K562 (cell line): Measurements from ENCODE around the gene MRPL54. TPM values are rescaled to one million over a fixed set of nuclear protein-coding genes. Genes with fewer than 3 reads are reported as not detected.

ENCODE experiments used
- ATAC-seq: fragments of 200-7000 bp; cut with Tn5 transposase; 3 replicates; pipeline ENCODE4 v1.9.1; 2020; ENCODE audit warnings: moderate library complexity
- BruUV-seq: library from RNA; stranded (reverse); fragments of 400-500 nt; replicated peaks from 2 replicates; lab custom pipeline; 2021; lab: Mats Ljungman, UMichigan
- CTCF ChIA-PET: fragments of 300-600 bp; formaldehyde crosslinking; extraction: SDS; loops from one replicate; lab custom pipeline; 2021; ENCODE audit warnings: low intra/inter-chr PET ratio; lab: Yijun Ruan, JAX
- POLR2A ChIA-PET: fragments of 300-600, 350-650 bp; sonication (Branson Sonifier 250); formaldehyde crosslinking; extraction: SDS; loops from one replicate; lab custom pipeline; 2021; ENCODE audit warnings: antibody characterized with exemption, inconsistent platforms; lab: Yijun Ruan, JAX
- DNase-seq, 4 experiments: peaks; one replicate each; pipeline versions ENCODE4 v3.0.0 to v3.0.0-alpha.2; 2011 to 2018; ENCODE audit warnings: low spot score in 3 of 4, mixed read lengths in 3 of 4; ENCODE audit errors: extremely low read depth in 1 of 4
- FAIRE-seq: peaks from 2 replicates; lab custom pipeline; 2011; peaks lifted over from hg19 to GRCh38; lab: Jason Lieb, UNC
- H2AFZ ChIP-seq: 2 replicates; pipeline ENCODE4 v1.6.0; 2011; ENCODE audit warnings: low read depth, low read length, control low read depth, inconsistent platforms
- H3K27ac ChIP-seq: fragments of 200-600 bp; 3 replicates; pipeline ENCODE4 v1.8.0; 2011; ENCODE audit warnings: low read depth, mild to moderate bottlenecking, control low read depth, inconsistent platforms, low read length, moderate library complexity, mixed read lengths; ENCODE audit errors: extremely low read depth
- H3K27me3 ChIP-seq, 2 experiments: fragments of 300-600 bp in 1 of 2; 2 replicates in 1 of 2; 3 replicates in 1 of 2; pipeline versions ENCODE4 v1.6.0 to v1.8.0; 2011; ENCODE audit warnings: inconsistent platforms in 2 of 2, low read length in 2 of 2, mild to moderate bottlenecking in 1 of 2, mixed read lengths in 1 of 2, moderate library complexity in 1 of 2; ENCODE audit not compliant: control insufficient read depth in 2 of 2, insufficient read depth in 2 of 2
- H3K36me3 ChIP-seq: fragments of 300-600 bp; 3 replicates; pipeline ENCODE4 v1.8.0; 2011; ENCODE audit warnings: mild to moderate bottlenecking, low read length, inconsistent platforms; ENCODE audit not compliant: control insufficient read depth, insufficient read depth
- H3K4me1 ChIP-seq, 2 experiments: fragments of 200-600 bp in 1 of 2; replicated peaks in 1 of 2; 2 replicates in 1 of 2; 3 replicates in 1 of 2; pipeline versions ENCODE4 v1.5.1 to v1.8.0; 2011; ENCODE audit warnings: inconsistent platforms in 2 of 2, low read length in 2 of 2, mild to moderate bottlenecking in 1 of 2, mixed read lengths in 1 of 2, moderate library complexity in 1 of 2; ENCODE audit not compliant: control insufficient read depth in 2 of 2, insufficient read depth in 2 of 2
- H3K4me2 ChIP-seq: 2 replicates; pipeline ENCODE4 v1.6.1; 2011; ENCODE audit warnings: low read length, control low read depth, inconsistent platforms, mixed read lengths; ENCODE audit not compliant: insufficient read depth
- H3K4me3 ChIP-seq: fragments of 200-600 bp; sonication (generic), shearing (Covaris generic); 2 replicates; pipeline ENCODE4 v1.5.1; 2016; ENCODE audit warnings: control low read depth, inconsistent platforms
- H3K79me2 ChIP-seq: fragments of 200-600 bp; 3 replicates; pipeline ENCODE4 v1.8.0; 2011; ENCODE audit warnings: low read length, inconsistent platforms; ENCODE audit not compliant: control insufficient read depth, insufficient read depth
- H3K9ac ChIP-seq, 2 experiments: 2 replicates each; pipeline versions ENCODE4 v1.6.0 to v1.6.1; 2011; ENCODE audit warnings: low read depth in 2 of 2, low read length in 2 of 2, control low read depth in 1 of 2, inconsistent platforms in 1 of 2, mild to moderate bottlenecking in 1 of 2, mixed read lengths in 1 of 2; ENCODE audit not compliant: insufficient read depth in 1 of 2
- H3K9me1 ChIP-seq: one replicate; pipeline ENCODE4 v1.6.0; 2011; ENCODE audit warnings: inconsistent platforms, mild to moderate bottlenecking, low read length, moderate library complexity; ENCODE audit not compliant: control insufficient read depth, insufficient read depth
- H3K9me3 ChIP-seq: replicated peaks from 2 replicates; pipeline ENCODE4 v1.5.1; 2011; ENCODE audit warnings: low read depth, low read length, inconsistent platforms; ENCODE audit not compliant: control insufficient read depth, insufficient read depth
- H4K20me1 ChIP-seq: replicated peaks from 2 replicates; pipeline ENCODE4 v1.6.1; 2011; ENCODE audit warnings: low read length, inconsistent platforms, mixed read lengths; ENCODE audit not compliant: control insufficient read depth, insufficient read depth
- BMI1 ChIP-seq: fragments of 150-350 bp; IDR thresholded peaks from 2 replicates; pipeline ENCODE4 v1.6.1; 2014; ENCODE audit warnings: low read length
- CREB3 ChIP-seq: fragments of 450-650 bp; conservative IDR thresholded peaks from 2 replicates; pipeline ENCODE4 v1.6.1; 2016; ENCODE audit warnings: missing genetic modification characterization, low read depth, mild to moderate bottlenecking, missing compliant biosample characterization, moderate library complexity
- JUND ChIP-seq, 2 experiments: IDR thresholded peaks; 2 replicates in 1 of 2; 3 replicates in 1 of 2; pipeline ENCODE4 v1.6.1; 2011; ENCODE audit warnings: borderline replicate concordance in 2 of 2, low read depth in 2 of 2, low read length in 2 of 2, improper control_type of control experiment in 1 of 2, missing biosample characterization in 1 of 2, missing genetic modification characterization in 1 of 2, missing genetic modification reagents in 1 of 2
- MCM7 ChIP-seq, 2 experiments: fragments of 450-650 bp; IDR thresholded peaks; 2 replicates each; pipeline ENCODE4 v1.6.1; 2016 to 2018
- MXD1 ChIP-seq: fragments of 250-450 bp; sonication (Bioruptor Pico); IDR thresholded peaks from 2 replicates; pipeline ENCODE4 v1.8.0; 2021; ENCODE audit warnings: borderline replicate concordance, mild to moderate bottlenecking, moderate library complexity; ENCODE audit not compliant: poor library complexity, severe bottlenecking
- POLR2G ChIP-seq: fragments of 200-400 bp; formaldehyde crosslinking; IDR thresholded peaks from 2 replicates; pipeline ENCODE4 v1.6.1; 2017; ENCODE audit warnings: low read depth, mild to moderate bottlenecking, antibody characterized with exemption, low read length, moderate library complexity
- RFX5 ChIP-seq: IDR thresholded peaks from 2 replicates; pipeline ENCODE4 v1.6.1; 2011; ENCODE audit warnings: low read depth, mild to moderate bottlenecking, improper control_type of control experiment, low read length
- SLC30A9 ChIP-seq: fragments of 250-450 bp; sonication (Bioruptor Pico); IDR thresholded peaks from 2 replicates; pipeline ENCODE4 v1.8.0; 2022; ENCODE audit warnings: mild to moderate bottlenecking, moderate library complexity
- SMARCA4 ChIP-seq: fragments of 450-650 bp; IDR thresholded peaks from 2 replicates; pipeline ENCODE4 v1.6.1; 2016
- TAF15 ChIP-seq: fragments of 200-400 bp; formaldehyde crosslinking; IDR thresholded peaks from 2 replicates; pipeline ENCODE4 v1.6.1; 2017; ENCODE audit warnings: mild to moderate bottlenecking, low read depth, low read length, moderate library complexity
- ZNF224 ChIP-seq: sonication (generic); formaldehyde crosslinking; IDR thresholded peaks from 2 replicates; pipeline ENCODE4 v1.8.0; 2022; ENCODE audit warnings: mild to moderate bottlenecking, missing genetic modification reagents
- WGBS: fragments of 100-300 bp; shearing (Covaris generic); methylation state at CpG from one replicate; pipeline ENCODE4 v1.1.6; 2016; ENCODE audit warnings: low coverage, mixed read lengths; ENCODE audit not compliant: insufficient coverage; ENCODE audit errors: missing lambda C conversion rate; 5-methylcytosine and 5-hydroxymethylcytosine counted together
- in situ Hi-C: fragments of 300-500 bp; cut with MboI; formaldehyde crosslinking; loops from 4 replicates; pipeline ENCODE4 v1.15.0; 2018; ENCODE audit warnings: inconsistent platforms, mixed read lengths
- intact Hi-C: fragments of 100-400 bp; cut with micrococcal nuclease; formaldehyde crosslinking; loops from 2 replicates; pipeline ENCODE4 v1.14.2; 2022
- polyA plus RNA-seq, 8 experiments: library from polyadenylated mRNA; depleted of rRNA in 4 of 8; stranded (reverse) in 5 of 8; unstranded in 3 of 8; fragments of >200 nt; fragmentation: Nextera tagmentation in 2 of 8; fragmentation: Illumina TruSeq in 1 of 8; extraction: Ambion mirVana in 2 of 8; extraction: Trizol in 1 of 8; gene quantifications; 2 replicates each; pipeline versions ENCODE4 v1.2.1 to v1.2.3, GENCODE V29; 2011 to 2014; ENCODE audit warnings: inconsistent platforms in 1 of 8, missing spikeins in 1 of 8
- total RNA-seq, 7 experiments: library from RNA; depleted of rRNA in 6 of 7; stranded (reverse); fragments of >200 nt in 6 of 7; fragmentation: Illumina TruSeq in 2 of 7; extraction: Trizol in 2 of 7; gene quantifications; 2 replicates each; pipeline versions ENCODE4 v1.2.1 to v1.2.3, GENCODE V29; 2011 to 2021; ENCODE audit warnings: low replicate concordance in 1 of 7

The MRPL54 gene
- total and polyA plus RNA-seq, 9 of the 15 experiments (the other 6 are each of a cell fraction or from before 2014, with no cell fraction given) = 3.5 to 120 (median 56.9) TPM

- H3K4me2 ChIP-seq = no peak overlapping the region
- H3K9me1 ChIP-seq = no peaks in the 10 kb centered on the region
- no peaks in the 10 kb centered on the region for H3K36me3 ChIP-seq
- H3K4me3 ChIP-seq = no peak overlapping the region
- no peaks in the 10 kb centered on the region for H3K79me2 ChIP-seq
- BruUV-seq = no TSS peak
- intact Hi-C loops (no loop called here), in situ Hi-C loops (no loop called here)
- FAIRE-seq (no peak), ATAC-seq (no peak), DNase-seq (no peak)
- WGBS = 63% methylated on average over 5 of the region's 5 CpGs
- no peaks in the 10 kb centered on the region for H3K9me3 ChIP-seq
- H3K9ac ChIP-seq = peak overlapping the region in 1 of 2 experiments; percentile 72; a peak in 2 of 4 replicates
- H3K4me1 ChIP-seq = peaks cover 0 to 39% of the 10 kb centered on the region in 2 experiments; a peak in 3 of 5 replicates
- TF ChIP-seq POLR2G (0 out of 2 replicates have a peak, but pooled peaks have one; percentile 19), CREB3 (tag) (no peak), SLC30A9 (CRISPR knock-in tag) (no peak)
- H3K27ac ChIP-seq = no peak overlapping the region
- H3K27me3 ChIP-seq = no peaks in the 10 kb centered on the region
- CTCF ChIA-PET = no interaction called here
- H2AFZ ChIP-seq = no peak overlapping the region
- POLR2A ChIA-PET = interaction anchor here (0.6 to 5.9 kb wide), 2 partner anchors 13 to 184 kb away, joined by 3 to 48 read pairs; partner anchors contain the start of genes APBA3 and MRPL54
- H4K20me1 ChIP-seq = no peaks in the 10 kb centered on the region
Observed at GRCh38 chr19:3775831-3776230, 13.3 kb downstream of the MRPL54 start.

- Histone ChIP-seq H3K9ac (no peak overlapping the region), H3K27me3 (no peaks in the 10 kb centered on the region), H3K79me2 (no peaks in the 10 kb centered on the region), H4K20me1 (no peaks in the 10 kb centered on the region), H2AFZ (no peak overlapping the region), H3K9me3 (peaks cover 7% of the 10 kb centered on the region), H3K27ac (no peak overlapping the region), H3K36me3 (no peaks in the 10 kb centered on the region), H3K4me1 (peaks cover 0 to 35% of the 10 kb centered on the region in 2 experiments; a peak in 3 of 5 replicates), H3K4me2 (no peak overlapping the region), H3K9me1 (no peaks in the 10 kb centered on the region), H3K4me3 (no peak overlapping the region)
- 40% methylated on average over 1 of the region's 1 CpG for WGBS
- DNase-seq (no peak), ATAC-seq (no peak), FAIRE-seq (peak; percentile 55)
- intact Hi-C loops = no loop called here
- CTCF ChIA-PET = no interaction called here
- POLR2A ChIA-PET = no interaction called here
- in situ Hi-C loops = no loop called here
- no TSS peak for BruUV-seq
- TF ChIP-seq RFX5 (no peak), TAF15 (no peak), MCM7 (IDR thresholded peaks at IDR 0.05) (no peak), SMARCA4 (no peak), ZNF224 (CRISPR knock-in tag) (no peak), BMI1 (no peak), MXD1 (CRISPR knock-in tag) (no peak), JUND (IDR thresholded peaks at IDR 0.05; ENCODE audit: borderline replicate concordance, low read depth, low read length) (no peak), JUND (tag; IDR thresholded peaks at IDR 0.05; ENCODE audit: borderline replicate concordance, low read depth, low read length) (no peak)
Observed at GRCh38 chr19:3776479-3777040, 14.1 kb downstream of the MRPL54 start.
